ENCODE measurements around the gene AKAP6.

Gene AKAP6

DNA sequence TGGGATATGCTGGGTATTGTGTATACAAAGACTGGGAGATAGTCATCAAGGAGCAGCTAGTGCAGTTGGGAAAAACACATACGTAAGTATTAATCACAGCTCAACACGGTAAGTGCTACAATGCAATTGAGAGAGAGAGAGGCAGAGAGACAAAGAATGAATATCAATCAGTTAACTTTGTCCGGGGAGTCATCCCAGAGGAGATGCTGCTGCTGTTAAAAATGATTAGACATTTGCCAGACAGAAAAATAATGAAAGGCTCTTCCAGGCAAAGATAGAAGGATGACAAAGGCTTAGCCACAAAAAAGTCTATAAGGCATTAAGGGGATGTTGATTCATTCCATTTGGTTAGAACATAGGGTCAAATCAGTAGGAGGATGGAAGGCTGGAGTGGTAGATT lies 45.1 kb downstream of the AKAP6 start:
- no peaks in the 10 kb centered on the region for H4K20me1 ChIP-seq (ENCODE audit: control insufficient read depth, insufficient read depth, low read depth, low read length)
- no peaks in the 10 kb centered on the region for H3K36me3 ChIP-seq (ENCODE audit: control insufficient read depth, low read length)
- no peak overlapping the region for H3K27ac ChIP-seq (ENCODE audit: low read depth, low read length)
- H3K9me2 ChIP-seq (replicated peaks; ENCODE audit: control insufficient read depth, low read length) = no peaks in the 10 kb centered on the region
- H3K79me2 ChIP-seq (ENCODE audit: control insufficient read depth, low read length) = no peaks in the 10 kb centered on the region
- H3K4me2 ChIP-seq (ENCODE audit: low read length) = no peak overlapping the region
- no peaks in the 10 kb centered on the region for H3K4me1 ChIP-seq (ENCODE audit: control insufficient read depth, low read length)
- TF ChIP-seq, protein P1, sequence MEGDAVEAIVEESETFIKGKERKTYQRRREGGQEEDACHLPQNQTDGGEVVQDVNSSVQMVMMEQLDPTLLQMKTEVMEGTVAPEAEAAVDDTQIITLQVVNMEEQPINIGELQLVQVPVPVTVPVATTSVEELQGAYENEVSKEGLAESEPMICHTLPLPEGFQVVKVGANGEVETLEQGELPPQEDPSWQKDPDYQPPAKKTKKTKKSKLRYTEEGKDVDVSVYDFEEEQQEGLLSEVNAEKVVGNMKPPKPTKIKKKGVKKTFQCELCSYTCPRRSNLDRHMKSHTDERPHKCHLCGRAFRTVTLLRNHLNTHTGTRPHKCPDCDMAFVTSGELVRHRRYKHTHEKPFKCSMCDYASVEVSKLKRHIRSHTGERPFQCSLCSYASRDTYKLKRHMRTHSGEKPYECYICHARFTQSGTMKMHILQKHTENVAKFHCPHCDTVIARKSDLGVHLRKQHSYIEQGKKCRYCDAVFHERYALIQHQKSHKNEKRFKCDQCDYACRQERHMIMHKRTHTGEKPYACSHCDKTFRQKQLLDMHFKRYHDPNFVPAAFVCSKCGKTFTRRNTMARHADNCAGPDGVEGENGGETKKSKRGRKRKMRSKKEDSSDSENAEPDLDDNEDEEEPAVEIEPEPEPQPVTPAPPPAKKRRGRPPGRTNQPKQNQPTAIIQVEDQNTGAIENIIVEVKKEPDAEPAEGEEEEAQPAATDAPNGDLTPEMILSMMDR (IDR thresholded peaks at IDR 0.05; ENCODE audit: low read depth, low read length, poor library complexity, severe bottlenecking) = no peak
- TF ChIP-seq EZH2phosphoT487 (IDR thresholded peaks at IDR 0.05; ENCODE audit: borderline replicate concordance, low read length) = no peak
- H3K27me3 ChIP-seq (ENCODE audit: control insufficient read depth, low read length) = no peaks in the 10 kb centered on the region
- H3K9me3 ChIP-seq (ENCODE audit: control insufficient read depth, insufficient read depth, low read length) = no peaks in the 10 kb centered on the region
- no peaks in the 10 kb centered on the region for H3F3A ChIP-seq (ENCODE audit: control insufficient read depth, insufficient read depth)
- no peak overlapping the region for H3K4me3 ChIP-seq (ENCODE audit: low read length)

DNA sequence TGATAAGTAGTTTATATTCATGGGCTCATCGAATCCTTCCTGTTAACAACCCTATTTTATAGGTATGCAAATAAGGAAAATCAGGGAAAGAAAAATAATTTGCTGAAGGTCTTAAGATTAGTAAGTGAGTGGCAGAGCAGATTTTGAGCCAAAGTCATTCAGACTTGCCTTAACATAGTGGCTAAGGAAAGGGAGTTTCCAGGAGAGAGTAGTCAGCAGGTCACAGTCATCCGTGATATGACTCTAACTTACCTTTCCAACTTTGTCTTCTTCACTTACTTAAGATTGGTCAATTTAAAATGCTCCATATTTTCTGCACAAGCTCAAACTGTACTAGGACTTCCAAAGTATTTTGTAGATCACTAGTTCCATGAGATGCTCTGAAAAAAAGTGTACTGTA lies 46.6 kb downstream of the AKAP6 start:
- Histone ChIP-seq H3K79me2 (ENCODE audit: control insufficient read depth, low read length) (no peaks in the 10 kb centered on the region), H3K27ac (ENCODE audit: low read depth, low read length) (no peak overlapping the region), H3F3A (ENCODE audit: control insufficient read depth, insufficient read depth) (no peaks in the 10 kb centered on the region), H3K36me3 (ENCODE audit: control insufficient read depth, low read length) (no peaks in the 10 kb centered on the region), H4K20me1 (ENCODE audit: control insufficient read depth, insufficient read depth, low read depth, low read length) (no peaks in the 10 kb centered on the region), H3K4me3 (ENCODE audit: low read length) (no peak overlapping the region), H3K9me2 (replicated peaks; ENCODE audit: control insufficient read depth, low read length) (no peaks in the 10 kb centered on the region), H3K4me1 (ENCODE audit: control insufficient read depth, low read length) (no peaks in the 10 kb centered on the region), H3K27me3 (ENCODE audit: control insufficient read depth, low read length) (no peaks in the 10 kb centered on the region), H3K4me2 (ENCODE audit: low read length) (no peak overlapping the region), H3K9me3 (ENCODE audit: control insufficient read depth, insufficient read depth, low read length) (no peaks in the 10 kb centered on the region)
- TF ChIP-seq EZH2phosphoT487 (IDR thresholded peaks at IDR 0.05; ENCODE audit: borderline replicate concordance, low read length) = no peak
- TF ChIP-seq, protein P1 (IDR thresholded peaks at IDR 0.05; ENCODE audit: low read depth, low read length, poor library complexity, severe bottlenecking) = no peak

DNA sequence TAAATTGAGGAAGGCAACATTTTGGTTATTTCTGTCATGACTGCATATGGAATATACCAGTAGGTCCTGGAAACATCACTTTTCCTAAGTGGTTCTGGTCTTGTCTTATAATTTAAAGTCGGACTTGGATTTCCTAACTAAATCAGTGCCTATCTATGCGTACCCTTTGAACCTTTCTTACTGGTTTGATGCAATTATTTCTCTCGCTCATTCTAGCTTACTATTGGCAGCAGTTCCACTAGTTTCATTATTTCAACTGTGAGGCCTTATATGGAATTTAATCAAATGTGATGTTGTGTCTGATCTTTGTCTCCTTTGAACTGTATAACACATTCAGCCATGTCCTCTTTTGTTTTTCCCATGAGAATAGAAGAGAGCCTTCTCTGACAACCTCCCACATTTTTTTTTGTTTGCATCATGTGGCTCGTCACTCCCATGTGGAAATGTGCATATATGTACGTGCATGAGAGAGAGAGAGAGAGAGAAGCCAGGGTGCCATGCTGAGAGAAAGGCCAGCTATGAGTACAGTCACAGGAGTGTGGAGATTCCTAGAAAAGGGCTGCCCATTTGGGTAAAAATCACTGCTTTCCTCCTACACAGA lies 48.0 kb downstream of the AKAP6 start:
- TF ChIP-seq, protein P1 (IDR thresholded peaks at IDR 0.05; ENCODE audit: low read depth, low read length, poor library complexity, severe bottlenecking) = no peak
- no peak for TF ChIP-seq EZH2phosphoT487 (IDR thresholded peaks at IDR 0.05; ENCODE audit: borderline replicate concordance, low read length)

More for the DNA sequence above, 48.0 kb downstream of the AKAP6 start:
- Histone ChIP-seq H3K4me1 (ENCODE audit: control insufficient read depth, low read length) (no peaks in the 10 kb centered on the region), H4K20me1 (ENCODE audit: control insufficient read depth, insufficient read depth, low read depth, low read length) (no peaks in the 10 kb centered on the region), H3K9me2 (replicated peaks; ENCODE audit: control insufficient read depth, low read length) (no peaks in the 10 kb centered on the region), H3F3A (ENCODE audit: control insufficient read depth, insufficient read depth) (no peaks in the 10 kb centered on the region), H3K27ac (ENCODE audit: low read depth, low read length) (no peak overlapping the region), H3K27me3 (ENCODE audit: control insufficient read depth, low read length) (no peaks in the 10 kb centered on the region), H3K9me3 (ENCODE audit: control insufficient read depth, insufficient read depth, low read length) (no peaks in the 10 kb centered on the region), H3K36me3 (ENCODE audit: control insufficient read depth, low read length) (no peaks in the 10 kb centered on the region), H3K79me2 (ENCODE audit: control insufficient read depth, low read length) (no peaks in the 10 kb centered on the region), H3K4me2 (ENCODE audit: low read length) (no peak overlapping the region), H3K4me3 (ENCODE audit: low read length) (no peak overlapping the region)
